Cardiac fibroblast (primary cell): Measurements from ENCODE around the gene PLD2.

Experiments used
- DNase-seq, 2 donors: peaks; one replicate each; pipeline versions ENCODE4 v3.0.0 to v3.0.0-alpha.2; 2010; ENCODE audit warnings: low read depth in 2 of 2
- H3K4me3 ChIP-seq, 2 donors: replicated peaks in 1 of 2; 1 replicate in 1 of 2; 2 replicates in 1 of 2; pipeline ENCODE4 v1.5.1; 2011; ENCODE audit warnings: low read depth in 2 of 2, low read length in 2 of 2, mild to moderate bottlenecking in 2 of 2, moderate library complexity in 1 of 2
- CTCF ChIP-seq: IDR thresholded peaks from one replicate; pipeline ENCODE4 v1.5.1; 2011; ENCODE audit warnings: low read depth, mild to moderate bottlenecking, low read length, inconsistent platforms

PLD2 gene

GRCh38 chr17:4849011-4849536, 42.1 kb downstream of the PLD2 start:
- no peak for TF ChIP-seq CTCF
- no peak overlapping the region for H3K4me3 ChIP-seq
- DNase-seq = no peak

DNA sequence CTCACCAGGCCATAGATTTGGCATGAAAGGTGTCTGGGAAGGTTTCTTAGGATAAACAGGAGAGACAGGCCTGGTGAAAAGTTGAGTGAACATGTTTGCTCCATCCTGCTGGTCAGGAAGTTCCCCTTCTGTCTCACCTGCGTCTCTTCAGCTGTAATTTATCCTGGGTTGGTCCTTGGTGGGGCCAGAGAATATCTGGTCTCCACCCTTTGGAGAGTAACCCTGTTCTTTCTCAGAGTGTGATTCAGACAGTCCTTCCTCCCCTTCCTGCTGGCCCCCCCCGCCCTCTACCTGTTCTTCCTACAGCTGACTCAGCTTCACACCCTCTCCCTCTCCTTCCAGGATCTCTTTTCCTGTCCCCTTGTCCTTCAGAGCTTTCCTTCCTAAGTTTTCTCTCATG, 43.3 kb downstream of the PLD2 start:
- no peak overlapping the region for H3K4me3 ChIP-seq
- TF ChIP-seq CTCF = no peak
- no peak for DNase-seq

GRCh38 chr17:4851084-4851483, 44.1 kb downstream of the PLD2 start:
- no peak for DNase-seq
- no peak overlapping the region for H3K4me3 ChIP-seq
- TF ChIP-seq CTCF = no peak

DNA sequence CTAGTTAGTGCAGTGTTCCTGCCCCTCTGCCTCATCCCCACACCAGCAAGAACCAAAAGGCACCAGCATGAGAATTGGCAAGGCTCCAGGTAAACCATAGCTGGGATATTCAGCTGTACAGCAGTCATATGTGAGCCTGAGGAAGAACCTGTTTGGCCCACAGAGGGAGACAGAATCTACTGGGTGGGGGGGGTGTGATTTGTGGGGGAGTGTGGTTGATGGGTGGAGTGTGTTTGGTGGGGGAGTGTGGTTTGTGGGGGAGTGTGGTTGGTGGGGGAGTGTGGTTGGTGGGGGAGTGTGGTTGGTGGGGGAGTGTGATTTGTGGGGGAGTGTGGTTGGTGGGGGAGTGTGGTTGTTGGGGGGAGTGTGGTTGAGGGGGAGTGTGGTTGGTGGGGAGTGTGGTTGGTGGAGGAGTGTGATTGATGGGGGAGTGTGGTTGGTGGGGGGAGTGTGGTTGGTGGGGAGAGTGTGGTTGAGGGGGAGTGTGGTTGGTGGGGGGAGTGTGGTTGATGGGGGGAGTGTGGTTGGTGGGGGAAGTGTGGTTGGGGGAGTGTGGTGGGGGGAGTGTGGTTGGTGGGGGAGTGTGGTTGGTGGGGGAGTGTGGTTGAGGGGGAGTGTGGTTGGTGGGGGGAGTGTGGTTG, 45.7 kb downstream of the PLD2 start:
- no peak for TF ChIP-seq CTCF
- no peak overlapping the region for H3K4me3 ChIP-seq
- DNase-seq = peak; percentile 43 to 56

- no peak for DNase-seq
- TF ChIP-seq CTCF = no peak
- no peak overlapping the region for H3K4me3 ChIP-seq
Measured at GRCh38 chr17:4853208-4853671, 46.3 kb downstream of the PLD2 start.

- peak in 1 of 2 donors; percentile 15 for DNase-seq
- no peak overlapping the region for H3K4me3 ChIP-seq
- TF ChIP-seq CTCF = no peak
Measured at GRCh38 chr17:4854111-4854681, 47.2 kb downstream of the PLD2 start.
